GM23338 (cell line): ENCODE measurements around the gene ZNF778. TPM values are rescaled to one million over a fixed set of nuclear protein-coding genes. Genes with fewer than 3 reads are reported as not detected.

ENCODE experiments used
- ATAC-seq: fragments of 200-7000 bp; cut with Tn5 transposase; 3 replicates; pipeline ENCODE4 v1.9.1; 2020
- DNase-seq: peaks from one replicate; pipeline ENCODE4 v3.0.0-alpha.2; 2015; ENCODE audit warnings: low spot score
- H2AFZ ChIP-seq: fragments of 200-600 bp; sonication (generic); 2 replicates; pipeline ENCODE4 v1.8.0; 2016; ENCODE audit warnings: antibody characterized with exemption, mild to moderate bottlenecking, moderate library complexity
- H3F3A ChIP-seq: fragments of 200-600 bp; sonication (generic); replicated peaks from 2 replicates; pipeline ENCODE4 v1.8.0; 2017; ENCODE audit warnings: antibody characterized with exemption, mixed run types, low read depth
- H3K27ac ChIP-seq: fragments of 200-600 bp; sonication (generic); 2 replicates; pipeline ENCODE4 v1.6.1; 2016; ENCODE audit warnings: low read depth
- H3K27me3 ChIP-seq: fragments of 200-600 bp; sonication (generic); 2 replicates; pipeline ENCODE4 v1.8.0; 2016; ENCODE audit warnings: mild to moderate bottlenecking, mixed run types, moderate library complexity; ENCODE audit not compliant: insufficient read depth
- H3K36me3 ChIP-seq: fragments of 200-600 bp; sonication (generic); 2 replicates; pipeline ENCODE4 v1.8.0; 2016; ENCODE audit warnings: mild to moderate bottlenecking; ENCODE audit not compliant: insufficient read depth
- H3K4me1 ChIP-seq: fragments of 200-600 bp; sonication (generic); 2 replicates; pipeline ENCODE4 v1.8.0; 2016; ENCODE audit warnings: mild to moderate bottlenecking, moderate library complexity; ENCODE audit not compliant: insufficient read depth
- H3K4me2 ChIP-seq: fragments of 200-600 bp; sonication (generic); 2 replicates; pipeline ENCODE4 v1.7.1; 2017; ENCODE audit warnings: mixed run types
- H3K4me3 ChIP-seq: fragments of 200-600 bp; sonication (generic); 2 replicates; pipeline ENCODE4 v1.6.1; 2016; ENCODE audit warnings: mixed run types
- H3K79me2 ChIP-seq: fragments of 200-600 bp; sonication (generic); replicated peaks from 2 replicates; pipeline ENCODE4 v1.8.0; 2017; ENCODE audit warnings: mild to moderate bottlenecking; ENCODE audit not compliant: insufficient read depth
- H3K9me2 ChIP-seq: fragments of 200-600 bp; sonication (generic); 2 replicates; pipeline ENCODE4 v1.8.0; 2017; ENCODE audit not compliant: insufficient read depth
- H4K20me1 ChIP-seq: fragments of 200-600 bp; sonication (generic); replicated peaks from 2 replicates; pipeline ENCODE4 v1.8.0; 2017; ENCODE audit warnings: mild to moderate bottlenecking; ENCODE audit not compliant: insufficient read depth
- H3K27ac Mint-ChIP-seq: 2 replicates; pipeline ENCODE4 v1.8.0; 2020; ENCODE audit warnings: inconsistent platforms, mild to moderate bottlenecking, moderate library complexity, mixed read lengths
- H3K27me3 Mint-ChIP-seq: 3 replicates; pipeline ENCODE4 v1.8.0; 2022; ENCODE audit warnings: low read depth, mild to moderate bottlenecking, moderate library complexity, mixed read lengths, inconsistent platforms; ENCODE audit not compliant: insufficient read depth, poor library complexity
- H3K36me3 Mint-ChIP-seq: 3 replicates; pipeline ENCODE4 v1.8.0; 2021; ENCODE audit warnings: low read depth, mild to moderate bottlenecking, inconsistent platforms, moderate library complexity, mixed read lengths
- H3K4me1 Mint-ChIP-seq: 3 replicates; pipeline ENCODE4 v1.8.0; 2020; ENCODE audit warnings: mild to moderate bottlenecking, inconsistent platforms, mixed read lengths
- H3K4me3 Mint-ChIP-seq: 3 replicates; pipeline ENCODE4 v1.8.0; 2021; ENCODE audit warnings: moderate library complexity, mild to moderate bottlenecking, inconsistent platforms, mixed read lengths
- H3K9me3 Mint-ChIP-seq: 3 replicates; pipeline ENCODE4 v1.8.0; 2020; ENCODE audit warnings: moderate library complexity, mild to moderate bottlenecking, inconsistent platforms, mixed read lengths
- CREB1 ChIP-seq: fragments of 250-450 bp; sonication (Bioruptor Pico); IDR thresholded peaks from 2 replicates; pipeline ENCODE4 v1.5.0; 2020; ENCODE audit warnings: low read depth, mild to moderate bottlenecking, moderate library complexity
- ETS1 ChIP-seq: IDR thresholded peaks from 2 replicates; pipeline ENCODE4 v1.6.1; 2016; ENCODE audit warnings: antibody characterized with exemption
- JUNB ChIP-seq: IDR thresholded peaks from one replicate; pipeline ENCODE4 v1.6.1; 2016; ENCODE audit warnings: antibody characterized with exemption; ENCODE audit not compliant: unreplicated experiment
- NANOG ChIP-seq: IDR thresholded peaks from 2 replicates; pipeline ENCODE4 v1.6.1; 2016; ENCODE audit warnings: antibody characterized with exemption, borderline replicate concordance
- REST ChIP-seq: IDR thresholded peaks from one replicate; pipeline ENCODE4 v1.6.1; 2018; ENCODE audit warnings: antibody characterized with exemption; ENCODE audit not compliant: unreplicated experiment
- STAT1 ChIP-seq: IDR thresholded peaks from one replicate; pipeline ENCODE4 v1.6.1; 2016; ENCODE audit warnings: antibody characterized with exemption; ENCODE audit not compliant: unreplicated experiment
- ZNF331 ChIP-seq: fragments of 250-450 bp; sonication (Bioruptor Pico); IDR thresholded peaks from 2 replicates; pipeline ENCODE4 v1.5.0; 2020; ENCODE audit warnings: low read depth, mild to moderate bottlenecking, moderate library complexity
- ZNF462 ChIP-seq: fragments of 250-450 bp; sonication (Bioruptor Pico); IDR thresholded peaks from 2 replicates; pipeline ENCODE4 v1.5.0; 2020; ENCODE audit warnings: mild to moderate bottlenecking, moderate library complexity
- polyA plus RNA-seq: library from polyadenylated mRNA; unstranded; fragments of >200 nt; fragmentation: Nextera tagmentation; extraction: Ambion mirVana; gene quantifications from 2 replicates; pipeline ENCODE4 v1.2.1, GENCODE V29; 2016
- total RNA-seq: library from RNA; depleted of rRNA; stranded (reverse); fragments of >200 nt; shearing (Covaris generic); gene quantifications from 2 replicates; pipeline ENCODE4 v1.2.3, GENCODE V29; 2014

ZNF778 gene
- total and polyA plus RNA-seq, 2 experiments from 2014 or later = 7.9 to 43.4 TPM

- TF ChIP-seq JUNB (no peak), ZNF462 (CRISPR knock-in tag) (no peak), ETS1 (no peak), NANOG (no peak)
These were observed 65.9 kb downstream of the ZNF778 start (continued) for GRCh38 chr16:89283449-89283848.

GRCh38 chr16:89285381-89285780, 67.9 kb downstream of the ZNF778 start:
- DNase-seq (no peak), ATAC-seq (no peak)
- H3K27me3 Mint-ChIP-seq = peaks cover 8% of the 10 kb centered on the region
- Histone ChIP-seq H2AFZ (no peak overlapping the region), H4K20me1 (peaks cover 9% of the 10 kb centered on the region), H3K9me2 (no peaks in the 10 kb centered on the region), H3F3A (peaks cover 21% of the 10 kb centered on the region; the same call in 1 of the 2 replicates), H3K79me2 (peaks cover 15% of the 10 kb centered on the region), H3K27me3 (no peaks in the 10 kb centered on the region), H3K27ac (no peak overlapping the region), H3K4me3 (no peak overlapping the region), H3K4me2 (no peak overlapping the region), H3K36me3 (peaks cover 40% of the 10 kb centered on the region), H3K4me1 (peaks cover 9% of the 10 kb centered on the region)
- no peak overlapping the region for H3K27ac Mint-ChIP-seq
- H3K4me1 Mint-ChIP-seq = peaks cover 12% of the 10 kb centered on the region
- peaks cover 35% of the 10 kb centered on the region for H3K36me3 Mint-ChIP-seq
- no peak overlapping the region for H3K4me3 Mint-ChIP-seq
- H3K9me3 Mint-ChIP-seq = no peaks in the 10 kb centered on the region
- no peak for TF ChIP-seq ZNF331 (CRISPR knock-in tag)
- no peak for TF ChIP-seq CREB1 (CRISPR knock-in tag)
- no peak for TF ChIP-seq NANOG
- no peak for TF ChIP-seq STAT1
- TF ChIP-seq JUNB = no peak
- TF ChIP-seq REST = no peak
